ENCODE results near the gene KRTAP20-2. TPM values are rescaled to one million over a fixed set of nuclear protein-coding genes. Genes with fewer than 3 reads are reported as not detected.

Gene KRTAP20-2
- polyA plus RNA-seq, 1 donor (not counting 4 experiments of a cell fraction or from before 2014, with no cell fraction given): not detected

- H4K20me1 ChIP-seq (ENCODE audit: control insufficient read depth, extremely low read depth, insufficient read depth, low read length): no peaks in the 10 kb centered on the region
- H3K79me2 ChIP-seq (ENCODE audit: control insufficient read depth, insufficient read depth, low read length): no peaks in the 10 kb centered on the region
- no peak overlapping the region for H3K4me3 ChIP-seq (ENCODE audit: control insufficient read depth in 2 of 3, extremely low read depth in 1 of 3, insufficient read depth in 2 of 3, low read depth in 1 of 3, low read length in 3 of 3)
- no peak for TF ChIP-seq CTCF (optimal IDR thresholded peaks at IDR 0.05 in 1 of 3, IDR thresholded peaks at IDR 0.05 in 1 of 3, conservative IDR thresholded peaks at IDR 0.05 in 1 of 3; ENCODE audit: extremely low read depth in 1 of 3, insufficient read depth in 2 of 3, low read length in 3 of 3)
- TF ChIP-seq EZH2 (IDR thresholded peaks at IDR 0.05; ENCODE audit: low read length): no peak
- DNase-seq (ENCODE audit: low read depth, low spot score): no peak
- dilution Hi-C loops (cut with MboI; ENCODE audit: extremely low pct_ligation_motif_present, low sequenced_read_pairs): no loop called here
- H2AFZ ChIP-seq (ENCODE audit: control insufficient read depth, low read length): no peak overlapping the region
- H3K27me3 ChIP-seq (ENCODE audit: control insufficient read depth, extremely low read depth, insufficient read depth, low read length): no peaks in the 10 kb centered on the region
- H3K4me2 ChIP-seq (ENCODE audit: control insufficient read depth, extremely low read depth, insufficient read depth, low read depth, low read length): no peak overlapping the region
- H3K9me1 ChIP-seq (ENCODE audit: control insufficient read depth, extremely low read depth, insufficient read depth, low read length): no peaks in the 10 kb centered on the region
- H3K9ac ChIP-seq (ENCODE audit: control insufficient read depth, extremely low read depth, insufficient read depth, low read length): no peak overlapping the region
- H3K4me1 ChIP-seq (ENCODE audit: control insufficient read depth, extremely low read depth, insufficient read depth, low read length): no peaks in the 10 kb centered on the region
- H3K9me3 ChIP-seq (ENCODE audit: control insufficient read depth, low read depth, low read length): no peaks in the 10 kb centered on the region
- FAIRE-seq: no peak
- H3K36me3 ChIP-seq (ENCODE audit: control insufficient read depth in 2 of 2, extremely low read depth in 1 of 2, insufficient read depth in 2 of 2, low read length in 2 of 2): no peaks in the 10 kb centered on the region
- H3K27ac ChIP-seq (ENCODE audit: control insufficient read depth, insufficient read depth, low read length): no peak overlapping the region
These were observed 11.6 kb upstream of the KRTAP20-2 start for GRCh38 chr21:30623362-30623761.

- H3K4me1 ChIP-seq (ENCODE audit: control insufficient read depth, extremely low read depth, insufficient read depth, low read length): no peaks in the 10 kb centered on the region
- dilution Hi-C loops (cut with MboI; ENCODE audit: extremely low pct_ligation_motif_present, low sequenced_read_pairs): no loop called here
- no peak overlapping the region for H2AFZ ChIP-seq (ENCODE audit: control insufficient read depth, low read length)
- H4K20me1 ChIP-seq (ENCODE audit: control insufficient read depth, extremely low read depth, insufficient read depth, low read length): no peaks in the 10 kb centered on the region
- H3K4me3 ChIP-seq (ENCODE audit: control insufficient read depth in 2 of 3, extremely low read depth in 1 of 3, insufficient read depth in 2 of 3, low read depth in 1 of 3, low read length in 3 of 3): no peak overlapping the region
- DNase-seq (ENCODE audit: low read depth, low spot score) (no peak), FAIRE-seq (no peak)
- H3K9ac ChIP-seq (ENCODE audit: control insufficient read depth, extremely low read depth, insufficient read depth, low read length): no peak overlapping the region
- H3K9me3 ChIP-seq (ENCODE audit: control insufficient read depth, low read depth, low read length): no peaks in the 10 kb centered on the region
- H3K36me3 ChIP-seq (ENCODE audit: control insufficient read depth in 2 of 2, extremely low read depth in 1 of 2, insufficient read depth in 2 of 2, low read length in 2 of 2): no peaks in the 10 kb centered on the region
- H3K79me2 ChIP-seq (ENCODE audit: control insufficient read depth, insufficient read depth, low read length): no peaks in the 10 kb centered on the region
- no peaks in the 10 kb centered on the region for H3K9me1 ChIP-seq (ENCODE audit: control insufficient read depth, extremely low read depth, insufficient read depth, low read length)
- no peaks in the 10 kb centered on the region for H3K27me3 ChIP-seq (ENCODE audit: control insufficient read depth, extremely low read depth, insufficient read depth, low read length)
- no peak overlapping the region for H3K4me2 ChIP-seq (ENCODE audit: control insufficient read depth, extremely low read depth, insufficient read depth, low read depth, low read length)
- TF ChIP-seq EZH2 (IDR thresholded peaks at IDR 0.05; ENCODE audit: low read length): no peak
- TF ChIP-seq CTCF (optimal IDR thresholded peaks at IDR 0.05 in 1 of 3, IDR thresholded peaks at IDR 0.05 in 1 of 3, conservative IDR thresholded peaks at IDR 0.05 in 1 of 3; ENCODE audit: extremely low read depth in 1 of 3, insufficient read depth in 2 of 3, low read length in 3 of 3): no peak
- H3K27ac ChIP-seq (ENCODE audit: control insufficient read depth, insufficient read depth, low read length): no peak overlapping the region
These were observed 9.4 kb upstream of the KRTAP20-2 start for GRCh38 chr21:30625449-30626165.
